Parathyroid adenoma (tissue), 2 donors: ENCODE data around the gene MYNN.

Source experiments
- H2AFZ ChIP-seq: fragments of 300-600 bp; sonication (generic); one replicate; pipeline ENCODE4 v1.7.0; 2017; ENCODE audit warnings: antibody characterized with exemption, mild to moderate bottlenecking
- H3K27ac ChIP-seq: fragments of 300-600 bp; sonication (generic); one replicate; pipeline ENCODE4 v1.7.0; 2017
- H3K27me3 ChIP-seq: fragments of 300-600 bp; sonication (generic); one replicate; pipeline ENCODE4 v1.7.0; 2017; ENCODE audit warnings: low read length; ENCODE audit not compliant: control insufficient read depth, insufficient read depth
- H3K36me3 ChIP-seq: fragments of 300-600 bp; sonication (generic); one replicate; pipeline ENCODE4 v1.7.0; 2017; ENCODE audit warnings: low read length; ENCODE audit not compliant: control insufficient read depth, insufficient read depth
- H3K4me1 ChIP-seq: fragments of 300-600 bp; sonication (generic); one replicate; pipeline ENCODE4 v1.7.0; 2017; ENCODE audit warnings: control low read depth
- H3K4me2 ChIP-seq: fragments of 300-600 bp; sonication (generic); one replicate; pipeline ENCODE4 v1.7.0; 2017; ENCODE audit warnings: low read length
- H3K4me3 ChIP-seq: fragments of 300-600 bp; sonication (generic); one replicate; pipeline ENCODE4 v1.7.0; 2017; ENCODE audit warnings: low read depth, low read length
- H3K79me2 ChIP-seq: fragments of 300-600 bp; sonication (generic); one replicate; pipeline ENCODE4 v1.7.0; 2017; ENCODE audit warnings: control low read depth
- H3K9ac ChIP-seq: fragments of 300-600 bp; sonication (generic); one replicate; pipeline ENCODE4 v1.7.0; 2017; ENCODE audit warnings: mild to moderate bottlenecking
- H3K9me3 ChIP-seq: fragments of 300-600 bp; sonication (generic); one replicate; pipeline ENCODE4 v1.7.0; 2017; ENCODE audit warnings: low read length; ENCODE audit not compliant: control insufficient read depth
- TF ChIP-seq, protein P1 (sequence below): fragments of 300-600 bp; sonication (generic); IDR thresholded peaks from one replicate; pipeline ENCODE4 v1.7.0; 2017; ENCODE audit warnings: antibody characterized with exemption, mild to moderate bottlenecking
- donor health status: primary hyperparathyroidism.

Gene MYNN

DNA sequence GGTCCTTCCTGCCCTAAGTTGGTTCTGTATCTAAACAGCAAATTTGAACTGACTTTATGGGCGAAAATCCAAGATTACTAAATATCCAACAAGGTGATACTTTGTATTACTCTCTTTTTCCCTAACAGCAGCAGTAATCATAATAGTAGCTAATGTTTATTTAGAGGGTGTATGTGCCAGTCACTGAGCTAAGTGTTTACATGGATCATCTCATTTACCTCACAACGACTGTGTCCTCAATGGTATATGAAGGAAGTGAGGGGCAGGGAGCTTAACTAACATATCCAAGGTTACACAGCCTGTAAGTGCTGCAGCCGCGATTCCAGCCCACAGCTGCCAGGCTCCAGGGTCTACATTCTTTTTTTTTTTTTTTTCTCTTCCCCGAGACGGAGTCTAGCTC is 49.8 kb downstream of the MYNN start:
- Histone ChIP-seq H3K27me3 (no peaks in the 10 kb centered on the region), H3K27ac (no peak overlapping the region), H3K79me2 (no peaks in the 10 kb centered on the region), H3K9me3 (no peaks in the 10 kb centered on the region), H3K36me3 (no peaks in the 10 kb centered on the region), H2AFZ (no peak overlapping the region), H3K4me3 (no peak overlapping the region), H3K9ac (no peak overlapping the region), H3K4me1 (no peaks in the 10 kb centered on the region), H3K4me2 (no peak overlapping the region)
- TF ChIP-seq, protein P1, sequence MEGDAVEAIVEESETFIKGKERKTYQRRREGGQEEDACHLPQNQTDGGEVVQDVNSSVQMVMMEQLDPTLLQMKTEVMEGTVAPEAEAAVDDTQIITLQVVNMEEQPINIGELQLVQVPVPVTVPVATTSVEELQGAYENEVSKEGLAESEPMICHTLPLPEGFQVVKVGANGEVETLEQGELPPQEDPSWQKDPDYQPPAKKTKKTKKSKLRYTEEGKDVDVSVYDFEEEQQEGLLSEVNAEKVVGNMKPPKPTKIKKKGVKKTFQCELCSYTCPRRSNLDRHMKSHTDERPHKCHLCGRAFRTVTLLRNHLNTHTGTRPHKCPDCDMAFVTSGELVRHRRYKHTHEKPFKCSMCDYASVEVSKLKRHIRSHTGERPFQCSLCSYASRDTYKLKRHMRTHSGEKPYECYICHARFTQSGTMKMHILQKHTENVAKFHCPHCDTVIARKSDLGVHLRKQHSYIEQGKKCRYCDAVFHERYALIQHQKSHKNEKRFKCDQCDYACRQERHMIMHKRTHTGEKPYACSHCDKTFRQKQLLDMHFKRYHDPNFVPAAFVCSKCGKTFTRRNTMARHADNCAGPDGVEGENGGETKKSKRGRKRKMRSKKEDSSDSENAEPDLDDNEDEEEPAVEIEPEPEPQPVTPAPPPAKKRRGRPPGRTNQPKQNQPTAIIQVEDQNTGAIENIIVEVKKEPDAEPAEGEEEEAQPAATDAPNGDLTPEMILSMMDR = no peak

DNA sequence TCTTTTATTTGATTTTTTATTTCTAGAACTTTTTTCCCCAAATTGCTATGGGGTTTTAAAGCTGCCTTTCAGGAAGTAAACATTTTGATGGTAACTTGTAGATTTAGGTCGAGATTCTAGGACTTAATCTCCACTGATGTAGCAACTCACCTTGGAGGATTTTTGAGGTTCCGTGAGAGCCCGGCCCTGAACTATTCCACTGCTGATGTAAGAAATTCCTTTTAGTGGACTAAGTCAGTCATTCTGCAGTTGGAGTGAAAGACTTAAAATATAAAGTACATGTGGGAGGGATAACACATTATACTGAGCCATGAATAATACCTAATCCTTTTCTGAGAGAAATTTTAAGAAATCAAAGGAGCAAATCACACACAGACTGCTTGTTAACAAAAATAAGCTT is 52.1 kb downstream of the MYNN start:
- no peaks in the 10 kb centered on the region for H3K9me3 ChIP-seq
- H3K27ac ChIP-seq = no peak overlapping the region
- no peak overlapping the region for H3K4me3 ChIP-seq
- no peaks in the 10 kb centered on the region for H3K27me3 ChIP-seq
- no peaks in the 10 kb centered on the region for H3K4me1 ChIP-seq
- no peaks in the 10 kb centered on the region for H3K79me2 ChIP-seq
- H3K36me3 ChIP-seq = no peaks in the 10 kb centered on the region
- TF ChIP-seq, protein P1 = no peak
- H3K9ac ChIP-seq = no peak overlapping the region
- H2AFZ ChIP-seq = no peak overlapping the region
- H3K4me2 ChIP-seq = no peak overlapping the region

DNA sequence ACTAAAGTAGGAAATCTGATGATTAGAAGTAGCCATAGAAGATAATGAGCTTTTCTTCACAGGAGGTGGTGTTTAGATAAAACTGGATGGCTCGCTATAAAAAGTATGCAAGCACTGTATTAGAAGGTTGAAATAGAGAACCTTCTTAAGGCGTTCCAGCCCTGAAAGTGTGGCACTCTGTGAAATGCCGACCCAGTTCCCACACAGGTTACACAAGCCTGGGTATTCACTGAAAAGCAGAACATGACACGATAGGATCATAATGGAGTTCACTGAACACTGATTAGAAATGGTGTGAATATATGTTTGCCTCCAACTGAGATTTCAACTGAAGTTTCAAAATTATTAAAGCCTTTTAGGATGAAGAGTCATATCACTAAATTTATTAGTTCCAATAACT is 54.5 kb downstream of the MYNN start:
- Histone ChIP-seq H3K27ac (no peak overlapping the region), H3K4me2 (no peak overlapping the region), H3K27me3 (no peaks in the 10 kb centered on the region), H3K36me3 (no peaks in the 10 kb centered on the region), H3K79me2 (no peaks in the 10 kb centered on the region), H3K4me3 (no peak overlapping the region), H2AFZ (no peak overlapping the region), H3K9ac (no peak overlapping the region), H3K4me1 (no peaks in the 10 kb centered on the region), H3K9me3 (no peaks in the 10 kb centered on the region)
- TF ChIP-seq, protein P1 = no peak

DNA sequence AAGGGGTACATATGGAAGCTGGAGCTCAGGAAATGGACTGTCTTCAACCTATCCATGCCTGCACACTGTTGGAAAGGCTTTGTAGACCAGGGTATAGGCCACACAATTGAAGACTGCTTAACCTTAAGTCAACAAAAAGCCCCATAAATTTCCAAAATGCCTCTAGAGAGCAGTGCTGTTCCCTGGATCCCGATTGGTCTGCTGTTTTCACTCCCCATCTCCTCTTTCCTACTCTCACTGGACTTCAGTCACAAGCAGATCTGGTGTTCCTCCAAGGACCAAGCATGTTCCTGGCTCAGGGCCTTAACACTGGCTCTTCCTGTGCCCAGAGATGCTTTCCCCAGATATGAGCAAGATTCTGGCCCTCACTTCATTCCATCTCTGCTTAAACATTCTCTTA is 62.3 kb downstream of the MYNN start:
- H3K4me3 ChIP-seq = no peak overlapping the region
- H3K9me3 ChIP-seq = no peaks in the 10 kb centered on the region
- no peaks in the 10 kb centered on the region for H3K79me2 ChIP-seq
- H3K27ac ChIP-seq = no peak overlapping the region
- no peaks in the 10 kb centered on the region for H3K36me3 ChIP-seq
- TF ChIP-seq, protein P1 = no peak
- H3K4me1 ChIP-seq = no peaks in the 10 kb centered on the region
- H2AFZ ChIP-seq = no peak overlapping the region
- H3K9ac ChIP-seq = no peak overlapping the region
- no peaks in the 10 kb centered on the region for H3K27me3 ChIP-seq
- no peak overlapping the region for H3K4me2 ChIP-seq

DNA sequence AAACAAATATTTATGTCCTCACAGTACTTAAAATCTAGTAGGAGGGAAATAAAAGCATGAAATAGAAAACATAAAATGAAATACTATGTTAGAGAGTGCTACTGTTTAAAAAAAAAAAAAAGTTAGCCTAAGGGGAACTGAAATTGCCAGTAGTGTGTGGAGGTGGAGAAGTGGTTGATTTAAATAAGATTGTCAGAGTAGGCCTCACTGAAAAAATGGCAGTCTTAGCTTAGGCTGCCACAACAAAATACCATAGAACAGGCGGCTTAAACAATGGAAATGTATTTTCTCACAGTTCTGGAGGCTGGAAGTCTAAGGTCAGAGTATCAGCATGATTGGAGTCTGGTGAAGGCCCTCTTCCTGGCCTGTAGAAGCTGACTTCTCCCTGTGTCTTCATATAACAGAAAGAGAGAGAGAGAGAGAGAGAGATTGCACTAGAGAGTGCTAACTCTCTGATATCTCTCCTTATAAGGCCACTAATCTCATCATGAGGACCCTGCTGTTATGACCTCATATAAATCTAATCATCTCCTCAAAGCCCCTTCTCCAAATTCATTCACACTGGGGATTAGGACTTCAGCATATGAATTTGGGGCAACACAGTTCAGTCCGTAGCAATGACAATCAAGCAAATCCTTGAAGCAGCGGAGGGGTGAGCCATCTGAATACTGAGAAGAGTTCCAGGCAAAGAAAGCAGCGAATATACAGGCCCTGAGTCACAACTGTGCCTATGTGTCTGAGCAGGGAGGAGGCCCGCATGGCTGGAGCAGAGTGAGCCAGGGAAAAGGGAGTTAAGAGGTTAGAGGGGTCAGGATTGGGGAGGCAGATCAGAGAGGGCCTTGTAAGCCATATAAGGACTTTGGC is 63.1 kb downstream of the MYNN start:
- Histone ChIP-seq H2AFZ (no peak overlapping the region), H3K4me1 (no peaks in the 10 kb centered on the region), H3K79me2 (no peaks in the 10 kb centered on the region), H3K4me2 (no peak overlapping the region), H3K27me3 (no peaks in the 10 kb centered on the region), H3K36me3 (no peaks in the 10 kb centered on the region), H3K27ac (no peak overlapping the region), H3K4me3 (no peak overlapping the region), H3K9me3 (no peaks in the 10 kb centered on the region), H3K9ac (no peak overlapping the region)
- TF ChIP-seq, protein P1 = no peak
